Ammon's horn (tissue), 1 donor: ENCODE data around the gene TEX52.

Experiments
- DNase-seq: peaks from one replicate; pipeline ENCODE4 v3.0.0-alpha.2; 2016; ENCODE audit warnings: low spot score

TEX52 gene

DNA sequence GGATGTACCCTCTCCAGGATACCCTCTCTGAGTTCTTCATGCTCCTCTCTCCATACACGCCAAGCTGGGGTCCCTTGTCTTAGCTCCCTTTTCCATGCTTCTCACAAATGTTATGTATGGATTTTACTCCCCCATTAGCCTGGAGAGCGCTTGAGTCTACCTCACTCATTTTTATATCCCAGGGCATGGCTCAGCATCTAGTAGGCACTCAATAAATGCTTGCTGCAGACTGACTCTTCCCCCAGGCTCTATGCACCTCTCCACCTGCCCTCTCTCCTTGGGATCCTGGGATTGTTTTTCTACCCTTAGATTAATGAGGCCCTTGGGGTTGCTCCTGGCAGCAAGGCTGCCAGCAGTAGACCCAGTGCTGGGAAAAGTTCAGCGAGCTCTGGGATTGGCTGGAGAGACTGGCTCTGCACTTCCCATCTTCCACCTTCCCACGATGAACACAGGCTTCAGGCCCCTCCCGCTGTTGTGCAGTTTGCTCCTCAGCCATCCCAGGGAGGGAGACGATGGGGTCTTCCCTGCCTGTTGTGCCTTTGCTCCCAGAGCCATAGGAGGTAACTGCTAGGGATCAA is 24.2 kb downstream of the TEX52 start:
- no peak for DNase-seq

DNA sequence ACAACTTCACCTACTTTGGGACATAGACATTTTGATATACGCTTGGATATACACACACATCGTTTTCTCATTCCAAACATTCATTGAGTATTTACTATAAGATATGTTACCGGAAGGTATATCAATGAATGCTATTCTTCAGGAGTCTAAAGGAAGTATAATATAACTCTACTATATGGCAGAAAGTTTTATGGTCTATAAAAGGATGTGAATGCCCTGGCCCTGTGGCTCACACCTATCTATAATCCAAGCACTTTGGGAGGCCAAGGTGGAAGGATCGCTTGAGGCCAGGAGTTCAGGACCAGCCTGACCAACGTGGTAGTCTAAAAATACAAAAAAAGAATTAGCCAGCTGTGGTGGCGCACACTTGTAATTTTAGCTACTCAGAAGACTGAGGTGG is 27.6 kb downstream of the TEX52 start:
- DNase-seq = no peak

GRCh38 chr12:2826721-2827515 is 29.9 kb downstream of the TEX52 start:
- no peak for DNase-seq

- DNase-seq = no peak
Measured at GRCh38 chr12:2826036-2826435, 30.8 kb downstream of the TEX52 start.

GRCh38 chr12:2825132-2825531 is 31.7 kb downstream of the TEX52 start:
- DNase-seq = peak; percentile 48

- DNase-seq = no peak
Measured at GRCh38 chr12:2824541-2824940, 32.3 kb downstream of the TEX52 start.

DNA sequence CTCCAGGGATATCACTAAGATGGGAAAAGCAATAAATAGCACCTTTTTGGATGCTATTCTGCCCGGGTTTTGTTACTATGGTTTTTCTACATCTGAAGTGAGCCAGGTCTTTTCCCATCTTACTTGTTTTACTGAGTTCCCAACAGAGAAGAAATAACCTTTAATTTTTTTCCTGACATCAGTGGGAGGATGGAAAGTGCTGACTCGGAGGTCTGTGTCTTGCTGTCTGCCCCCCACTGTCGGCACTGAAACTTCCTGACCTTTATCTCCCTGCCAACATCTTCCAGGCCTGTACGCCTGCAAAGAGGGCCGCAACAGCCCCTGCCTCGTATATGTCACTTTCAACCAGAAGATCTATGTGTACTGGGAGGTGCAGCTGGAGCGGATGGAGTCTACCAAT is 33.4 kb downstream of the TEX52 start:
- DNase-seq = no peak

DNA sequence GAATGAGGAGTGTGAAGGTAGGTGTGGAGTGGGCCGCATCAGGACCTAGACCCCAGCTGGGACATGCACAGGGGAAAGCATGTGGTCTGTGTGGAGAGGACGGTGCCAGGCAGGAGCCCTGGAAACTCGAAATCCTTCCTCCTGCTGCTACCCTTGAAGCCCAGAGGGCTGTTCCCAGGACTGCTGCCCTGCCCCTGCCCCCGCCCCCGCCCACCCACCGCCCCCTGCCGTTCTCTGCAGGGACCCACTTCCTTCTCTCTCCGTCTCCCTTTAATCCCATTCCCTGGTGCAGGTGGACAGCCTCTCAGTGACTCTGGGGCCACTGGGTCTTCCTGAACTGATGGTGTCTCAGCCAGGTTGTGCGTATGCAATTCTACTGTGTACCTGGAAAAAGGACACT is 36.4 kb downstream of the TEX52 start:
- no peak for DNase-seq

DNA sequence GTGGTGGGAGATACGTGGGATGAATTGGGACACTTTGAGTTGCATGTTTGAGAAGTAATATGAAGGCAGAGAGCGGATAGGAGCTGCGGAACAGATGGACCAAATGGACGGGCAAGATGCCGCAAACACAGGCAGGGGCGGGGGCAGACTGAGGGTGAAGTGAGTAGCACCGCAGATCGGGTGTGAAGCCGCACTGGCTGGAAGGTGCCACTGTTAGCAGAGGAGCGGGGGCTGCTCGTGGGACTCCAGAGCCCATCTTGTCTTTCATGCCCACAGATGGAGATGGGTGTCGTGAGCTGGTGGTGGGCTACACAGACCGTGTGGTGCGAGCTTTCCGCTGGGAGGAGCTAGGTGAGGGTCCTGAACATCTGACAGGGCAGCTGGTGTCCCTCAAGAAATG is 37.0 kb downstream of the TEX52 start:
- DNase-seq = no peak

DNA sequence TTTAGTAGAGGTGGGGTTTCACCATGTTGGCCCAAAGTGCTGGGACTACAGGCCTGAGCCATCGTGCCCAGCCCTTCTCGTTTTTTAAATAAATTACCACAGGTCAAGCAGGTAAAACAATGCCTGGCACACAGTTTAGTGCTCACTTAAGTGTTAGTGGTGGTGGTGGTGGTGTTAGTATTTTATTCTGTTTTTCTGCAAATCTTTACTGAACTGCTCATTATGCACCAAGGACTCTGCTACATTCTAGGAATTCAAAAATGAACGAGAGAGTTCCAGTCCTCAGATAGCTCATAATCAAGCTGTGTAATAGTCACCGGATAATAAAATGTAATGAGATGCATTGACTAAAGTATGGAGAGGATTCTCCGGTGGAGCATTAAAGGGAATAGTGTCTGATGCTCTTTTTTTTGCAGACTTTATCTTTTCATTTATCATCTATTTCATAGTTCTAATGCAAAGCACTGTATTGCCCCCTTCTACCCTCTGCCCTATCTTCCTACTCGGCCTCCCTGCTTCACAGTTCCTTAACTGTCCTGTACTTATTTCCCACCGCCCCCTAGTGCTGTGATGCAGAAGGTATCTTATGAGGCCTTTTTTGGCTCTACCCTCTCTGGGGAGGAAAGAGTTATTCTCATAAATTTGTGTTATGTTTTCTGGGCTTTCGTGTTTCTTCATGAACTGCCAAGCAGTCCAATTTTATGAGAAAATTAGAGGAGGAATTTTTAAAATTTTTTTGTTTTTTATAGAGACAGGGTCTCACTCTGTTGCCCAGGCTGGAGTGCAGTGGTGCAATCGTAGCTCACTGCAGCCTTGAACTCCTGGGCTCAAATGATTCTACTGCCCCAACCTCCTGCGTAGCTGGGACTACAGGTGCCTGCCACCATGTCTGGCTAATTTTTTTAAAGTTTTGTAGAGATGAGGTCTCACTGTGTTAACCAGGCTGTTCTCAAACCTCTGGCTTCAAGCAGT is 43.3 kb downstream of the TEX52 start:
- peak; percentile 63 for DNase-seq

DNA sequence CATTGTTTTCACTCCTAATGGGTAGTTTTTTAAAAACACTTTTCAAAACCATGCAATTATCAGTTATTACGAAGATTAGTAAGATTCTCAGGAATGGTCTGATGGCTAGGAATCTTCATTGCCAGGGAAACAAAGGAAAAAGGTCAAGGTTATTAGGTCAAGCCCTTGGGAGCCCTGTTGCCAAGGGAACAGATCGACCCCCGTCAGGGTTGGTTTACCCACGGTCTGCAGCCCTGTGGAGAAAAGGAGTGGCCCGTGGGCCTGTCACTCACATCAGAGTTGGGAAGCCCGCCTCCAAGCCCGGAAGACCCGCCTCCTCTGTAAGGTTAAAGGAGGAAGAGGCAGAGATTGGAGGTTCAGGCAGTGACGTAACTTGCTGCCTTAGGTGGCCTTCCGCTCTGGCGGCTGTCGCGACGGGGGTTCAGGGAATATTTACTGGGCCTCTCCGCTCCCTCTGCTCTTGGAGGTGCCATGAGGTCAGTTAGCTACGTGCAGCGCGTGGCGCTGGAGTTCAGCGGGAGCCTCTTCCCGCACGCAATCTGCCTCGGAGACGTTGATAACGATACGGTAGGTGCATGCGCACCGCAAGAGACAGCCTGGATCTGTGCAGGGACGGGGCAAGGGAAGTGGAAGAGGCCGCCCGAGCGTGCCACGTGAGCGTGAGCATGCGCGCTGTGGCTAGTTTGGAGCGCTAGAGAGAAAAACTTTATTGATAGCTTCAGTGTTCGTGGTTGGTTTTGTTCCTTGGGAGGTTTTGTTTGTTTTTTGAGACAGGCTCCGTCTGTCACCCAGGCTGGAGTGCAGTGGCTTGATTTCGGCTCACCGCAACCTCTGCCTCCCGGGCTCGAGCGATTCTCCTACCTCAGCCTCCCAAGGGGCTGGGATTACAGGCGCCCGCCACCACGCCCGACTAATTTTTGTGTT is 44.3 kb downstream of the TEX52 start, which contains the start of gene ITFG2:
ITFG2 (plus strand) TSS at position 379 of the 924 bp plus-strand sequence; CDS start at position 472, 93 bp downstream.
- peak; percentile 99 for DNase-seq

- DNase-seq = no peak
Measured at GRCh38 chr12:2811801-2812200, 45.0 kb downstream of the TEX52 start.

DNA sequence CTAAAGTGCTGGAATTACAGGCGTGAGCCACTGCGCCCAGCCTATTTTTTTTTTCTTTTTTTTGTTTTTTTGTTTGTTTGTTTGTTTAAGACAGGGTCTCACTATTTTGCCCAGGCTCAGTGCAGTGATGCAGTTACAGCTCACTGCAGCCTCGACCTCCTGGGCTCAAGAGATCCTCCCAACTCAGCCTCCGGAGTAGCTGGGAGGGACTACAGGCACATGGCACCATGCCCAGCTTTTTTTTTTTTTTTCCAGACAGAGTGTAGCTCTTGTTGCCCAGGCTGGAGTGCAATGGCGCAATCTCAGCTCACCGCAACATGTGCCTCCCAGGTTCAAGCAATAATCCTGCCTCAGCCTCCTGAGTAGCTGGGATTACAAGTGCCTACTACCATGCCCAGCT is 50.1 kb downstream of the TEX52 start:
- DNase-seq = no peak

DNA sequence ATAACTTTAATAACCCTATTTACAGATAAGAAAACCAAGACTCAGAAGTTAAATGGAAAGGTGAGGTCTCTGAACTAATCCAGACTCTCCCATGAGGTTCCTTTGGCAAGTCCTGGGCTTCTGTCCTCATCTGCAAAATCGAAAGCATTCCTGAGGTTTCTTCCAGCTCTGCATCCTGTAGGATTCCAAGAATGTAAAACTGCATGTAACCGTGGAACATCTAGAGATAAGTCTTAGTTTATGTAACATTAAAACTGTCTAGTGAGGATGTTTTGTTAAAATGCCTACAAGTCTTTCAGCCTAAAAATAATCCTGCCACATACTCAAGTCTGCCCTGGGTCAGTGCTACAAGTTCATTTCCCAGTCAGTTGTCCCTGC is 51.7 kb downstream of the TEX52 start:
- DNase-seq = no peak

- DNase-seq = peak; percentile 52
Measured at GRCh38 chr12:2804393-2805142, 52.3 kb downstream of the TEX52 start.

DNA sequence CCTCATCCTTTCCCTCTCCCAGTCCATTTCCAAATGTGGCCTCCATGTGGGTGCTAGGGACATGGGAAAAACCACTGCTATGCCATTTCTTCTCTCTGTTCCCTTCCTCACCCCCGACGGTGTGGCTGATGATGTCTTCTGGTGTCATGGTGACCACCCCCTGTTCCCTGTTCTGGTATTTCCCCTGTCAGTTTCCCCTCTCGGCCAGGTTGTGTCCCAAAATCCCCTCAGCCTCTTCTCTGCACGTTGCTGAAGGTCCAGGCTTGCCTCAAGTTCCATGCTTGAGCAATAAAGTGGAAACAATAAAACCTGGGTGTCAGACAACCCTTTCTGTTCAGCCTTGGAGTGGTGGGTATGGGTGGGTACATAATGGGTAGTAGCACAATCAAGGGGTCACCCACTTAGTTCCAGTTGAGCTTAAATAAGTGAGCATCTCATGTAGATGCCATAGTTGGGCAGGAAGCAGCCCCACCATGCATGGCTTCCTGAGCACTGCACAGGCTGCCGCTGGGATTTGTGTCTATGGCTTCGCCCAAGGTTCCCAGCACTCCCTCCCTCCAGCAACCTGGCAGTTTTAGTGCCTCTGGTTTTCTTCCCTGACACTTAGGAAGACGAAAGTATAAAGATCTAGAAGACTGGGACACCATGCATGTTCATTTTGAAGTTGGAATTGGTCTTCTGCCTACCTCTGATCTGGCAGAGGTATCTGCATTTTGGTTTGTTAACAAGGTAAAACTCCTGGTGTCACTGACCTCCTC is 53.0 kb downstream of the TEX52 start:
- no peak for DNase-seq

- DNase-seq = no peak
Measured at GRCh38 chr12:2801044-2801783, 55.6 kb downstream of the TEX52 start.

DNA sequence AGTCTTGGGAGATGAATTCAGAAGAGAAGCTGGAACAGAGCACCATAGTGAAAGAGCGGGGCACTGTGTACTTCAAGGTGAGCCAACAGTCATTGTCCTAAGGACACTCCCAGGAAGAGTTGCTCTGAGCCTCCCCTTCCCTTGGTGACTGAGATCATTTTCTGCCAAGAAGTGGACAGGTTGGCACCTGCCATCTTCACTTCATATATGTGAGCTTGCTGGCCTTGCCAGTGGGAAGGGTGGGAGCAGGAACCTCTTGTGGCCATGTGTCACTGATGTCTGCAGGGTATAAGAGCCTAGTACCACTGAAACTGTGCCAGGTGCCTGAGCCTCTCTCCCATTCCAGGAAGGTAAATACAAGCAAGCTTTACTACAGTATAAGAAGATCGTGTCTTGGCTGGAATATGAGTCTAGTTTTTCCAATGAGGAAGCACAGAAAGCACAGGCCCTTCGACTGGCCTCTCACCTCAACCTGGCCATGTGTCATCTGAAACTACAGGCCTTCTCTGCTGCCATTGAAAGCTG is 56.7 kb downstream of the TEX52 start:
- DNase-seq = no peak
